IPS-NIHi7 (cell line): Measurements from ENCODE around the gene TGFA.

Experiments
- DNase-seq: peaks from one replicate; pipeline ENCODE4 v3.0.0; 2012; ENCODE audit warnings: mixed read lengths; ENCODE audit errors: extremely low spot score

TGFA gene

DNA sequence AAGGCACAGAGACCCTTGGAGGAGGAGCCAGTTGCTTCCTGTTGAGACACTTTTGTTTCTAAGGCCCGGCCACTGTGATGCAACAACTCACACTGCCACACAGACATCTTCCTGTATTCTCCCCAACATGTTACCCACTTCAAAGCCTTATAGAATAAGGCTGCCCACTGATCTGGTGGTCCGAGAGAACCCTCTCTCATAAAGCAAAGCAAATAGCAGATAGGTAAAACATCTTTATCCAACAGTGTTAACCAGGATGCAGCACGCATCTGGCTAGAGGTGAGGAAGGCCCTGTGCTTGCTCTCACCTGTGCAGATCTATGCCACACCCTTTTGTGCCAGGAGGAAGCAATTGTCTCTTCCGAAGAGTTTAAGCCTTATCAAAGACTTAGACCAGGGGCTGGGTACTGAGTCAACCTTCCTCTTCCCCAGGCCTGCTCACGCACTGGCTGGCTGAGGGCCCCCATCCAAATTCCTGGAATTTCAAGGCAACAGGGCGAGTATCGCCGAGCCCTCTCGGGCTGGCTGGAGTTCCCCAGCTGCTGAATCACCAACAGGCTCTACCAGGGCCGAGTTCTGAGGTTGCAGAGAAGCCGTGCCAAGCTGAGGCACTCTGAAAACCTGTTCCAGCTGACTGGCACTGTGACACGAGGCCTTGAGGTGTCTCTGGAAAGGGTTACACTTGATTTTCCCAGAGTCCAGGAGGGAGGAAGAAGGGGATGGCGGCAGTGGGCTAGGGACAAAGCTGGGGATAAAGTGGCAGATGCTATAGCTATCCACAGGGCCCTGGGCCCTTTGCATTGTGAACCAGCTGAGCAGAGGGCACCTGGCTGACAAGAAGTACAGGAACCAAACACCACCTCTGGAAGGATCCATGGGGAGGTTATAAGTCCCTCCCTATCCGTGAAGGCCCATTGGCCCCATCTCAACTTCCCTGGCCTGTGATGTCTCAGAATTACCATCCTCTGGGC, 29.3 kb downstream of the TGFA start:
- DNase-seq, result peak; percentile 78

- DNase-seq, result no peak
Observed at GRCh38 chr2:70523672-70523995, 30.0 kb downstream of the TGFA start.

GRCh38 chr2:70522627-70523026, 31.0 kb downstream of the TGFA start:
- no peak for DNase-seq

DNA sequence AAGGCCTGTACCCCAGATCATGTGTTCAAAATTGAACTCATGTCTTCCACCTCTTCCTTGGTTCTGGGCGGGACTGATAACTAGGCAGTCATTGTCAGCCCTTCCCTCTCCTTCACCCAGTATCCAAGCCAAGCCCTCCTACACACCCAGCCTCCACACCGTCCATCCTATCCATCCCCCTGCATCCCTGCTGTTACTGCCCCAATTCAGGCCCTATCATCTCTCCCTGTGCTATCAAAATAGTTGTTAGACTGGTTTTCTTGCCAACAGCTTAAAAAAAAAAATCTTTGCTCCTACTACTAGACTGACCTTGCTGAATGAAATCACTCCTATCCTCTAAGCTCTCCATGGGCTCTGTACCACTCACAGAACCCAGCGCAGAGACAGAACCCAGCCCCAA, 32.8 kb downstream of the TGFA start:
- no peak for DNase-seq

DNA sequence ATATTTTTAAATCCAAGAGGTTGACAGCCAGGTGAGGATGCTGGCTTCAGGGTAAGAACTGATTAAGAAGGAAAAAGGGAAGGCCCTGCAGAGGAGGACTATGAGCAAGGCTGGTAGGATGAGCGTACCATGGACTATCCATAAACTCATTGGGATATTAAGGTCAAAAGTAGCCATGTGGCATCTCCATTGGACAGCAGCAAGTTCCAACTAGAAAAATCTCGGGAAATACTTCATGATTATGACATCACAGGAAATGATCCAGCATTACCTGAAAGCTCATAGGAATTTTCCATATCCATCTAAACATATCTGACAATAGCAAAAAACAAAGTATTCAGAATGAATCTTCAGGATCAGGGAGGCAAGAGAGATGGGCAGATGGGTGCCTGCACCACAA, 34.2 kb downstream of the TGFA start:
- no peak for DNase-seq

- DNase-seq, result no peak
Observed at GRCh38 chr2:70518557-70518956, 35.1 kb downstream of the TGFA start.

DNA sequence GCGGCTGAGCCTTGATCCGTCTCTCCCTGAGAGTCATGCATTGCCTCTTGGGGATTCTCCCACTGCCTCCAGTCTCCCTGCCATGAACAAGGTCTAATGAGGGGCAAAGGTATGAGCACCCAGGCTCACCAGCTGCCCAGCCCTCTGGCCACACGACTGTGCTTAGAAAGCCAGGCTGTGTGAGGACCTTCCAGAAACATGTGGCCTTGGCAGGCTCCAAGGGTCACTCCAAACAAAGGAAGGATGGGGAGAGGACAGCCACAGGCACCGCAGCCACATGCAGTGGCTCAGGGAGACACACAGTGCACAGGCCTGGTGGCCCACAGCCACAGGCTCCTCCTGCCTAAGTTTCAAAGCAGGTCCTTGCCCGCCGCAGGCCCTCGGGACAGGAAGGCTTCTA, 35.8 kb downstream of the TGFA start:
- DNase-seq, result no peak

DNA sequence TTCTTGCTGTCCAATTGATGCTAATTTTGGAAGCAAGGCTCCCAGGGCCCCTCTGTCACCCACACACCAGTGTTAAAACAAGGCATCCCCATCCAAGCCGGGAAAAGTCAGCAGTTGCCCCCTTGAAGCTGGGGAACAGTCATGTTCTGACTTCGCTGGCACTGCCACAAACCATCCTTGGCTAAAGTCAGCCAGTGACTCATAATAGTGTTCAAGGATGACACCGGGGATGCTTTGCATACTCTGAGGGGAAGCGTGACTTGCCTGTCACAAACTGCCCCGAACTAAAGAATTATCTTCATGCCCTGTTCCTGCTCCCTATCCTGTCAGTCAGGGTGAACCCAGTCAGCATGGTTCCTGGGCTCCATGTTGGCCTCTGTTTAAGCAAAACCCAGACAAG, 37.0 kb downstream of the TGFA start:
- DNase-seq, result no peak

- no peak for DNase-seq
Observed at GRCh38 chr2:70515938-70516337, 37.7 kb downstream of the TGFA start.

DNA sequence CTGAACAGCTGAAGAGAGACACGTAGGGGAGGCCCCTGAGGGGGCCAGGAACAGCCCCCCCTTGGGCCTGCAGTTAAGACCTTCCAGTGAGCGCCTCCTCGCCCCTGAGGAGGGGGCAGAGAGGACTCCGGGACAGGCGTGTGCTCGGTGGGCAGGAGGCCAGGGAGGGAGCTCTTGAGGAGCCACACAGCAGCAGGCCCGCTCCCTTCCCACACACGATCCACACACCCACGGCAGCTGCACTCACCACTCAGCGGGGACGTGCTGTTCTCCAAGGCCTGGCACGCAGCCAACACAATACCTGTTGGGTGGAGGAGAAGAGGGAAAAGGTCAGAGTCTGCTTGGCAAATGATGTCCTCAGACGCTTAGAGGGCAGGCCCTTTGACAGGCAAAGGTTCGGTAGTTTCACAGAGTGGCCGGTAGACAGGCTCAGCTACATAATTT, 39.0 kb downstream of the TGFA start:
- no peak for DNase-seq

DNA sequence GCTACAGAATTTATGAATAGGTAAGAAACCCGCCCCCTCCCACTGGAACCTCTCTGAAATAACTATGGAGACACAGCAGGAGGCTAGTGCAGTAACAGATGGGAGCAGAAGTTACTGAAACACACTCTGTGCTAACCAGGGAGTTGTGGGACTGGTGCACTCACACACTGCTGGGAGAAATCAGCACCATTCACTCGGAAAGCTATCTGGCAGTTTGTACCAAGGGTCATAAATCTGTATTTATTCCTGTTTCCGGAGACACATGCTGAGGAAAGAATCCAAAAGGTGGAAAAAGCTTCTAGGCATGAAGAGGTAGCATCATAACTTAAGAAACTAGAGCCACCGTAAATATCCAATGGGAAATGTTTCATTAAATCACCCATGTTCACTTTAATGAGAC, 39.9 kb downstream of the TGFA start:
- no peak for DNase-seq

GRCh38 chr2:70511971-70512729, 41.5 kb downstream of the TGFA start:
- no peak for DNase-seq

- DNase-seq, result no peak
Observed at GRCh38 chr2:70510313-70510712, 43.3 kb downstream of the TGFA start.

DNA sequence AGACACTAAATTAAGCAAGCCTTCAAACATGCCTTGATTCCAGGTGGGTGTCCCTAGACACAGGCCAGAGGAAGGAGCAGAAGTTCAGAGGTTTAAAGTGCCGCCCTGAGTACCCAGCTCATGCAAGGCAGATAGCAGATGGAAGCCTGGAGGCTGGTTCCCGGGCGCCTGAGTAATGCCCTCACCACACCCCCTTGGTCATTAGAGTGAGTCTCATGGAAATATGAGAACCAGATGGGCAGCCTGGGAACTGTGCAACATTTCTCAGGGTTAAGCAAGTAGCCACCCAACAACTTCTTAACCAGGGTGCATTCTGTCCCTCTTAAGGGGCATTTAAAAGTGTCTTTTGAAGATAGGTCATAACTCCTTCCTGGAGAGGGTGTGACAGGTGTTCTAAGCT, 44.1 kb downstream of the TGFA start:
- DNase-seq, result no peak

DNA sequence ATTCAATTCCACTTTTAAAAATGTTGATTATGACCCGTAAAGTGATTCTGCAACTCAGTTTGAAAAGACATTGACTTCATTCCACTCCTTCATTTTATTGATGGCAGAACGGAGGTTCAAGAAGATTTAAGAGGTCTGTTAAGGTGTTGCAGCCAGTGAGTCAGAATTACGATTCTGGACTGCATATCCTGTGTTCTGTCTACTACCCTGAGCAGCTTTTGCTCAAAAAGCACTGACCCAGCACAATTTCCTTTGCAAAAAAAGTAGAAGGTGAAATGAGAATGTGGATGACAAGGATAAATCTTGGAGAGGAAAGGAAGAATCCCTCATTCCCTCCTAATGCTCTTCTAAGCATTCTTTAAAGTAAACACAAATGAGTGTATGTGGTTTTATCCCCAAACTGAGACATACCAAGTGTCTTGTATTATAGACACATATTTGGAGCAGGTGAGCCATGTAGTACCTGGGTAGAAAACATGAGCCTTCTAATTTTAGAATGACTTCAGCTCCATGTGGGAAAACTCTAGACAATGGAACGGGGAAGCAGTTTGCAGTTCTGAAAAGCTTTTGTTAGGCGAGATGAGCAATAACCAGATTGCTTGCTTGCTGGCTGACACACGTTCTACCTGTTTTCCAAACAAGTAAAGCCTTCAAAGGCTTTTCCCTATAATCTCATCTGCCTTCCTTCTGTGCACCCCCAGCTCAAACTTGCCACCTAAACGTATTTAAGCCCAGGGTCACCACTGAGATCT, 44.7 kb downstream of the TGFA start:
- no peak for DNase-seq

- no peak for DNase-seq
Observed at GRCh38 chr2:70505613-70506391, 47.8 kb downstream of the TGFA start.

DNA sequence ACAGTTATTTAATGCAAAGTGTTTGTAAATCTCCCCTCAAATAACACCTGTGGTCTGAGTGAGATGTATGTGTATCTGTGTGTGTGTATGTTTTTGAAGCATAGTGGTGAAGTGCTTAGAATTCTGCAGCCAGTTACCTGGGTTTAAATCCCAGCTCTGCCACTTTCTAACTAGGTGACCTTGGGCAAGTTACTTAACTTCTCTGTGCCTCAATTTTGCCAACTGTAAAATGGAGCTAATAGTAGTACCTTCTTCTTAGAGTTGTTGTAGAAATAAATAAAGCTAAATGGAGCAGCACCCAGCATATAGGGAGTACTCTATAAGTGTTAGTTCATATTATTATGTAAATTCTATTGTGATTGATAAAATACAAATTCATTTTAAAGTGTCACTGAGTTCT, 48.9 kb downstream of the TGFA start:
- no peak for DNase-seq

DNA sequence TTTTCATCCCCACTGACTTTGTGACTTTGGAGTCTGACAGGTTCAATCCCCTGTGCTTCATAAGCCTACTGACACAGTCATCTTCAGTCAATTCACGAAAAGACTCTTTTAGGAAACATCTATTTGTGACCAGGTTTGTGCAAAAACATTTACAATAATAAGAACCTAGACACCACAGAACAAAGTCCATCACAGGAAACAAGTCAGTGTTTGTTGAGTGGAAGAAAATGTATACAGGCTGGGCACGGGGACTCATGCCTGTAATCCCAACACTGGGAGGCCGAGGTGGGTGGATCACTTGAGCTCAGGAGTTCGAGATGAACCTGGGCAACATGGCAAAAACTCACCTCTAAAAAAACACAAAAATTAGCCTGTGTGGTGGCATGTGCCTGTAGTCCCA, 49.7 kb downstream of the TGFA start:
- no peak for DNase-seq

- DNase-seq, result no peak
Observed at GRCh38 chr2:70501728-70502127, 51.9 kb downstream of the TGFA start.

DNA sequence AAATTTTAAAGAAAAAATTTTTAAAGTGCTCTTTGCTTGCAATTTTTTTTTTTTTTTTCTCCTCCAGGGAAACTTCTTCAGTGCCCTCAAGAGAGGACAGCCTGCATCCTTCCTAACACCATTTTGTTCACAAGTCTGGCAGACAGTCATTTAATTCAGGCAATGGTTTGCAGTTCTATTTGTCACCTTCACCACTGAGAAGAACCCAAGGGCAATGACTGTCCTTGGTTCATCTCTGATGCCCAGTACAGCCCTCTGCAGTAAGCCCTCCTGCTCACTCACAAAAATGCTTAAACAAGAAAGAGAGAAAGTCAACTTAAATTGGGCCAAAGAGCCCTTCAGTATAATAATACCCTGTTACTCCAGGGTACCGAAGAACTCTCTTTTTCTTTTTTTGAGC, 52.4 kb downstream of the TGFA start:
- no peak for DNase-seq

- no peak for DNase-seq
Observed at GRCh38 chr2:70499253-70499652, 54.4 kb downstream of the TGFA start.

- DNase-seq, result no peak
Observed at GRCh38 chr2:70498528-70498927, 55.1 kb downstream of the TGFA start.
